CD4-positive, alpha-beta T cell treated with Interleukin-17A for 4 hours (primary cell): ENCODE measurements around the gene C12orf43.
"Not testable (repeated sequence)": the region's sequence is repeated elsewhere in the genome, so short reads cannot be mapped to it uniquely, and the experiment has no call there.

Experiments
- DNase-seq: peaks from one replicate; pipeline ENCODE4 v3.0.0-alpha.2; 2020; ENCODE audit warnings: mixed read lengths

Gene C12orf43, protein sequence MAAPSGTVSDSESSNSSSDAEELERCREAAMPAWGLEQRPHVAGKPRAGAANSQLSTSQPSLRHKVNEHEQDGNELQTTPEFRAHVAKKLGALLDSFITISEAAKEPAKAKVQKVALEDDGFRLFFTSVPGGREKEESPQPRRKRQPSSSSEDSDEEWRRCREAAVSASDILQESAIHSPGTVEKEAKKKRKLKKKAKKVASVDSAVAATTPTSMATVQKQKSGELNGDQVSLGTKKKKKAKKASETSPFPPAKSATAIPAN

DNA sequence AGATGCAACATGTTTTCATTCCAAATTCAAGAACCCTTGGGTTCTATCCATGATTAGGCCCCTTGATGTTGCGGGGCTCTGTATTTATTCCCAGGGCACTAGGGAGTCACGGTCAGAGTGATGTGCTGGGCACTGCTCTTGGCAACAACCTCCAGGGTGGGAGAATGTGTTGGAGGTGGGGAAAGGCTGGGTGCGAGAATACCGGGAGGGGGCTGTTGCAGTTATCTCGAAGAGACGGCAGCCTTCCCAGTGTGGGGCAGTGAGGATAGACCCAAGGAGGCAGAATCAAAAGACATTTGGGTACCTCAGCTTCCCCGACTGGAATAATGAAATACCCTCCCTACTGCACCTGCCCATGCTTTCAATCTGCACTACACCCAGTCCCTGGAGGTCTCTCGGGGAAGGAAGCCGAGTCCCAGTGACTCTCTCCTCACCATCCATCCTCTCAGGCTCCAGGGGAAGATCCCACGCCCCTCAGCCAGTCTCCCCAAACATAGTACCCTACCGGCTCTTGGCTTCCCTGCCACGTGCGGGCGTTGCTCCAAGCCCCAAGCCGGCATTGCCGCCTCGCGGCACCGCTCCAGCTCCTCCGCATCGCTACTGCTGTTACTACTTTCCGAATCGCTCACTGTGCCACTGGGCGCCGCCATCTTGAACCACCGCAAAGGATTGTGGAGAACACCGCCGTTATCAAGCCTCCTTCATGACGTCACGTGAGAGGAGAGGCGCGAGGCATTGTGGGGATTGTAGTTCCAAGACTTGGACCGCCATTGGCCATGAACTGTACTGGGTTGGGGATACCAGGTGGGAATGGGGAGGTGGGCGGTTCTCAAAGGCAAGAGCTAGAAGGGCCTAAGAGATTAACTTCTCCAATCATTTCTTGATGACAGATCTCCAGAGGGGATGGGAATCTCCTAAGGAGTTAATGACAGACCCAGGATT is at the start of gene C12orf43:
TSS of gene C12orf43 (minus strand) at position 663 of the 942 bp plus-strand sequence. CDS start at position 650, 13 bp downstream.
- DNase-seq = peak; percentile 90

DNA sequence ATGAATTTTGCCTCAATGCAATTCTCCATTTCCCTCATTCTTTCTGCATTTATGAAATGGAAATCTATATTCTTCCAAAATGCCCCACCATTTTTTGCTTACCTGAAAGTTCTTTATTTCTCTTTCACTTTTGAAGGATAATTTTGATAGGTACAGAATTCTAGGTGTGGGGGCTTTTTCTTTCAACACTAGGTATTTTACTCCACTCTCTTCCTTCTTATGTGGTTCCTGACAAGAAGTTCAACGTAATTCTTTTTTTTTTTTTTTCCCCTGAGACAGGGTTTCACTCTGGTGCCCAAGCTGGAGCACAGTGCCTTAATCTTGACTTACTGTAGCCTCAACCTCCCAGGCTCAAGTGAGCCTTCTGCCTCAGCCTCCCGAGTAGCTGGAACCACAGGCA is 49.1 kb upstream of the C12orf43 start:
- no peak for DNase-seq

DNA sequence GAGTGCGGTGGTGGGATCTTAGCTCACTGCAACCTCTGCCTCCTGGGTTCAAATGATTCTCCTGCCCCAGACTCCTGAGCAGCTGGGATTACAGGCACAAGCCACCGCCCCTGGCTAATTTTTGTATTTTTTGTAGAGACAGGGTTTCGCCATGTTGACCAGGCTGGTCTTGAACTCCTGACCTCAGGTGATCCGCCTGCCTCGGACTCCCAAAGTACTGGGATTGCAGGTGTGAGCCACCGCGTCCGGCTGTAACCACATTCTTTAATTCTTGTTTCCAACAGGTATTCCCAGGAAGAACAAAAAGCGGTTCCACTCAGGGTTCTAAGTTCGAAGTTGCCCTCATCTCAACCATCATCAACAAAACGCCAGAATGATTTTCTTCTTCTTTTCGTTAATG is 48.3 kb upstream of the C12orf43 start:
- DNase-seq = not testable (repeated sequence)

DNA sequence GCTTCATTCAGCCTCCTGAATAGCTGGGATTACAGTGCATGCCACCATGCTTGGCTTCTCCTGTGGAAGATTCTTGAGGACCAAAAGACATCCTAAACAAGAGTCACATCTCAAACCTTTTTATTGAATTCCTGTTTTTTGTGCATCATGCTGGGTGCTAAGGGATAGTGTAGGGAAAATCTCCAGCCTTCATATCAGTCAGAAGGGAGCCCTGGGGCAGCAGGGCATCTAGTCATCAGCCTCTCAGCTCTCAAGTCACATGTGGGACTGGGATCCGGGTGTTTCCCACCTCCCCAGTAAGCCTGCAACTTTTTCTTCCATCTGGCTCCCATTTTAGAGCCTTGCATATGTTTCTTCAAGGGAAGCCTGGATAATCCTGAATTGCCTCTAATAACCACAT is 47.8 kb upstream of the C12orf43 start:
- DNase-seq = no peak

DNA sequence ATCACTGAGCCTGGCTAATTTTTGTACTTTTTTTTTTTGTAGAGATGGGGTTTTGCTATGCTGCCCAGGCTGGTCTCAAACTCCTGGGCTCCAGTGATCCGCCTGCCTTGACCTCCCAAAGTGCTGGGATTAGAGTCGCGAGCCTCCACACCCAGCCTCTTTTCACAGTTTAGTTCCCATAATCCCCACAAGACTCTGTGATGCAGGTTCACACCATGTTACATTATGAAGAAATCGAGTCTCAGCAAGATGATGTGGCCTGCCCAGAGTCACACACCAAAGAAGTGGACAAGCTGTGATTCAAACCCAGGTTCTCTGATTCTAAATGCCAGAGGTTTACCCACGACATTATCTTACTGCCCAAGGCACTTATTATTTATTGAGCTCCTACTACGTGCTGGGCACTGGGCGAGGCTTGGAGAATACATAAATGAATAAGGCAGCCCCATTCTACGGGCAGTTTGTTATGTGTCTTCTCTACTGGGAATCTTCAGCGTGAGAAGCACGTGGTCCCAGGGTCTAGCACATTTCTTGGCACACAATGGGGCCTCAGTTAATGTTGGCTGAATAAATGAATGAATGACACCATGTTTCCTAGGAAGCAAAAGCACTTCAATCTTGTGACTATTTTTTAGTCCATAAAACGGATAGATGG is 46.2 kb upstream of the C12orf43 start:
- DNase-seq = no peak

DNA sequence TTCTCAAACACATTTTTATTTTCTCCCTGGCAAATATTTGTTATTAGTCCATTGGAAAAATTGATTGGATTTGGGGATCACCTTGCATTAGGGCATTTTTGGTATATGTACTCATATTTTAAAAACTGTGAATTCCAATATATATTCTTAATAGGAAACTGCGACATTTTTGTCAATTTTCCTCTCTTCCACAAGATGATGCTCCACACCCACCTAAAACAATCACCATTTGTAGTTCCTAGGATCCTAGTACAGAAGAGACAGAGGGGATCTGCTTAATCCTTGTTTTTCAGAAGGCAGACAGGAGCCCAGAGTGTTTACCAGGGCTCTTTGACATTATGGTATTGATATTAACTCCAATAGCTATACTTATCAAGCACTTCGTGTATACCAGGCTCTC is 45.5 kb upstream of the C12orf43 start:
- no peak for DNase-seq

DNA sequence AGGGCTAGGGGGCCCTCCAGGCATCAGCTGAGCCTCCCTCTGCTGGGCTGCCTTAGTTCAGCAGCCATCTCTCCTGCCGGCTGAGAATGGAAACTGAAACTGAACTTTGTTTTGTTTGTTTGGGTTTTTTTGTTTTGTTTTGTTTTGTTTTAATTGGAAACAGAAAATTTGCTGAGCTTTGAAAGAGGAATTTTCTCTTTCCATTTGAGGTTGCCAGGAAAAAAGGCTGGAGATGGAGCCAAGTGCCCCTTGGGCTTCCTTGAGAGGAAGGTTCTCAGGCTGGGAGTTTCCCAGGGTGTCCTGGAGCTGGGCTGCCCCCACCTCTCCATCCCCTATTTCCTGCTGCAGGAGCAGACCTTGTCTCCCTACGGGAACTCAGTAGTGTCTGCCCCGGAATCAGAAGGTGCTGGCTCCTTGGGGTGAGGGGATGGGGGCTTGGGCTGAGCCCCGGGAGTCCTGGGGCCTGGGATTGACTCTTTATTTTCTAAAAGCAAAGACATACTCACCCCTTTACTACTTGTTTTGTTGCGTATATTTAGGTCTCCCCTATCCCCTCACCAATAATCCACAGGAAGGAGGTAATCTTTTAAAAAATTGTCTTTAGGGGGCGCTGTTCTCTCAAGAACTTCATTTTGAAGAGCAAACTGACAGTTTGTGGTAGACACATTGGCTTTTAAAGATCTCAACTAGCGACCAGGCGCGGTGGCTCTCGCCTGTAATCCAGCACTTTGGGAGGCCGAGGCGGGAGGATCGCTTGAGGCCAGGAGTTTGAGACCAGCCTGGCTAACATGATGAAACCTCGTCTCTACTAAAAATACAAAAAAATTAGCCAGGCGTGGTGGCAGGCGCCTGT is 44.1 kb upstream of the C12orf43 start:
- DNase-seq = peak; percentile 68

DNA sequence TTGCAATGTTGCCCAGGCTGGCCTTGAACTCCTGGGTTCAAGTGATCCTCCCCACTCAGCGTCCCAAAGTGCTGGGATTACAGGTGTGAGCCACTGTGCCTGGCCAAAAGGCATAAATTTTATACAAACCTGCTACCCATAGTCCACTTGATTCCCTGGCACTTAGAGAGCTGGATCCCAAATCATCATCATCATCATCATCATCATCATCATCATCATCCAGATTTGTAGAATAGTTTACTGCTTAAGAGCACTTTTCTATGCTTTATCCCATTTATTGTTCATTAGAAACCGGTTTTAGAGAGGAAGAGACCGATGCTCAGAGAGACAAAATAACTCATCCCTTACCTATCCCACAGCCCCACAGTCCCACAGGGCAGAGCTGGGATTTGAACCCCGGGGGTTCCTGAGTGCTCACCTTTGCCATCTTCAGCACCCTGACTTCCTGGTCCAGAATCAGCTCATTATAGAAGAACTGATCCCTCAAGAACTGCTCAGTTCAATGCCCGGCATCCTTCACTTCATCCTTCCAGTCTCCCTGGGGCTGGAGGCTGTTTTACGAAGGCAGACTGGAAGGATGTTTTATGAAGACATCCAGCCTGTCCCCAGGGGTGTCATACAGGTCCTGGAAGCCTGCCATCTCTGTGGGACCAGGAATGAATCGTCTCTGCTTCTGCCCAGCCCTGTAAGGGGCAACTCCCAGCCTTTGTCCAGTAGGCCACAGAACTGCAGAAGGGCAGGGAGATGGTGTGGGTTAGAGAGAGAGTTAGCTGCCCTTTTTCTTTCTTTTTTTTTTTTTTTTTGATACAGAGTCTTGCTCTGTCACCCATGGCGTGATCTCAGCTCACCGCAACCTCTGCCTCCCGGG is 43.0 kb upstream of the C12orf43 start:
- DNase-seq = no peak

DNA sequence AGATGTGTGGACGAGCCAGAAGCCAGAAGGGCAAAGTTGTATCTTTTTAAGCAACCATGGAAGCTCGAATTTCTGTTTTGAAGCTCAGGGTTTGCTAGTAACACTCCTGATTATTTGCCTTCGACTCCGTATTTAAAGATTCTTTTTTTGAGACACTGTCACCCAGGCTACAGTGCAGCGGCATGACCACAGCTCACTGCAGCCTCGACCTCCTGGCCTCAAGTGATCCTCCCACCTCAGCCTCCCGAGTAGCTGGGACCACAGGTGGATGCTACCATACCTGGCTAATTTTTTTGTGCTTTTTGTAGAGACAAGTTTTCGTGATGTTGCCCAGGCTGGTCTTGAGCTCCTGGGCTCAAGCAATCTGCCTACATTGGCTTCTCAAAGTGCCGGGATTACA is 41.5 kb upstream of the C12orf43 start:
- no peak for DNase-seq

DNA sequence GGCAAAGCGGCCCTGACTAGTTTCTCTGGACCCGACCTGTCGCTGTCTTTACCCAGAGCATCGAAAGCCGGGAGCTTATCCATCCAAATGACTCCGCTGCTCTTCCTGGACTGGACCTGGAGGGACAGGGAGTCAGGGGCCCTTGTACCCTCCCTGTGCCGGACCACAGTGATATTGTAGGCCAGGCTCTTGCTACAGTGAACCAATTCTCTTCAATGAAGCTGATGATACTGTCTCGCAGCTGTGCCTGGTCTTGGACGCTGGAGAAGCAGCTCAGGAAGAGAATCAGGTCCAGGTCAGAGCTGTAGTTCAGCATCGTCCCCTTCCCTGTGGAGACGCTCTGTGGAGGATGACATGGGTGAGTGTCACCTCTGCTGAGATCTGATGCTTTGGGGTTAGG is 37.4 kb upstream of the C12orf43 start:
- no peak for DNase-seq

DNA sequence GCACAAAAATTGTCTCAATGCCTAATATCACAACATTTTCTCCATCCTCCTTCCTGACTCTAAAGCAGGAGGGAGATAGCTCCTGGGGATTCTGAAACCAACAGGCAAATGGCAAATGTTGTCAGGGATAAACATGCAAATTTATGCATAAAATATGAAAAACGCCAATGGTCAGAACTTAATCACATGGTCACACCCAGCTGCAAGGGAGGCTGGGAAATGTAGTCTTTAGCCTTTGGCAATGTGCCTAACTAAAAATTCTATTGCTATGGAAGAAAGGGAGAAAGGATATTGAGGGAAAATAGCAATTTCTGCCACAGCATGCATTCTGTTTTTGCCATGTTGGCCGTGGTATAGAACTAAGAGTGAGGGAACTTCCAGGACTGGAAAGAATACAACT is 34.4 kb upstream of the C12orf43 start:
- DNase-seq = no peak

DNA sequence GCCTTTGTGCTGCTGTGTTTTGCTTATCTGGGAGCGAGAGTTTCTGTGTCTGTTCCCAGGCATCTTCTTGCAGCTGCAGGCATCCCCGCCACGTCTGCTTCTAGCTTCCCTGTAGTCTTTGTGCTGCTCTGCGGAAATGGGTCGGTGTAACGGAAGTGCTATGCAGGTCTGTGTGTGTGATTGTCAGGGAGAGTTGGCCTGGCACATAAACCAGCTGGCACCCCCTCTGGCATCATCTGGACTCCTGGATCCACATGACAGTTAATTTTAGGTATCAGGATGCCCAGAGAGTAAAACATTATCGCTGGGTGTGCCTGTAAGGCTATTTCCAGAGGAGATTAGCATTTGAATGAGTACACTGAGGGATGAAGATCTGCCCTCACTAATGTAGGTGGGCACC is 32.2 kb upstream of the C12orf43 start:
- DNase-seq = peak; percentile 10

DNA sequence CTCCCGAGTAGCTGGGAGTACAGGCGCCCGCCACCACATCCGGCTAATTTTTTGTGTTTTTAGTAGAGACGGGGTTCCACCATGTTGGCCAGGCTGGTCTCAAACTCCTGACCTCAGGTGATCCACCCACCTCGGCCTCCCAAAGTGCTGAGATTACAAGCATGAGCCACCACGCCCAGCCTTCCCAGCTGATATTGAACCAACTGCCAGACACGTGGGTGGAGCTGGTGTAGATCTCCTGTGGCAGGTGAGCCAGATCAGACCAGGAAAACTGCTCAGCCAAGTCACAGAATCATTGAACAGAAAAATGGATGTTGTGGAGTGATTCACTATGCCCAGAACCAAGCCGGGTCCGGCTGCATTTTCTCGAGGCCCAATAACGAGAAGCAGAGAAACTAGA is 31.1 kb upstream of the C12orf43 start:
- not testable (repeated sequence) for DNase-seq

DNA sequence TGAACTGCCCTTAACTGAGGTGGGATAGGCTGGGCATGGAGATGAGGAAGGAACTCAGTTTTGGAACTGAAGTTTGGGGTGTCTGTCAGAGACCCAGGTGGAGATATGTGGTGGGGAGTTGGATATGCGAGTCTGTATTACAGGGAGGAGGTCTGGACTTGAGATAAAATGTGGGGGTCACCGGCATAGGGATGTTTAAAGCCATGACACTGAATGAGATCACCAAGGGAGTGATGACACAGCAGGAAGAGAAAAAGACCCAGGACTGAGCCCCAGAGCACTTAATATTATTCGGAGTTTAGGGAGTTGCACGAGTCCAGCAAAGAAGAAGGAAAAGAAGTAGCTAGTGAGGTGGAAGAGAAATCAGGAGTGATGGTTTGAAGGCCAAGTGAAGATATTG is 26.8 kb upstream of the C12orf43 start:
- no peak for DNase-seq

DNA sequence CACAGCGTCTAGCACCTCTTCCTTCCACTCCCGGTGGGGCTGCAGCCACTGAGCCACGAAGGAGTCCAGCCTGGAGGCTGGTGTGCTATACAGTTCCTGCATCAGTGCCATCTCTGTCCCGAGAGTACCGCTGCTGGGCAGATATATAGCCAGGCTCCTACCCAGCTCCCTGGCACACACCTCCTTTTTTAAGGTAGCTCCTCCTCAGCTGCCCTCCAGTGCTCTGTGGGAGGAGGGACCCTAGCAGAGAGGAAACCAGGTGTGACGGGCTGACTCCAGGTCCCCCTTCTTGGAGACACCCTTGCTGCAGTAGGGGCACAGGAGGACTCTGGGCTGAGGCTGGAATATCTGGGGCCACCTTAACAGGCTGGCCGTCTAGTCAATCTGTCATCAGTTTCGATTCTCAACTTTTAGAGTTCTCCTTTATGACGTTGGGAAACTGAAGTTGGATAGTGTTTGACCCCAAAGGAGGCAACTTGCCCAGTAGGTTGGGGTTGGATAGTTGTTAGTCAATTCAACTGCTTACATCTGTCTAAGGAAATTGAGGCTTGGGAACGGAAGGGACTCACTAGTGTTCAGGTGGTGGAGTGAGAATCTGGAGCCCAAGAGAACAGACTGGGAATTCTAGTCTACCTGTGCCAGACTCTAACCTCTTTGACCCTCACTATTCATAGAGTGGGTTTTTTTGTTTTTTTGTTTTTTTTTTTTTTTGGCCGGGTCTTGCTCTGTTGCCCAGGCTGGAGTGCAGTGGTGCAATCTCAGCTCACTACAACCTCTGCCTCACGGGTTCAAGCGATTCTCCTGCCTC is 22.8 kb upstream of the C12orf43 start, which contains the start of gene OASL:
TSS of gene OASL (minus strand) at position 386 of the 808 bp plus-strand sequence. CDS start at position 111, 275 bp downstream.
- DNase-seq = peak; percentile 65

DNA sequence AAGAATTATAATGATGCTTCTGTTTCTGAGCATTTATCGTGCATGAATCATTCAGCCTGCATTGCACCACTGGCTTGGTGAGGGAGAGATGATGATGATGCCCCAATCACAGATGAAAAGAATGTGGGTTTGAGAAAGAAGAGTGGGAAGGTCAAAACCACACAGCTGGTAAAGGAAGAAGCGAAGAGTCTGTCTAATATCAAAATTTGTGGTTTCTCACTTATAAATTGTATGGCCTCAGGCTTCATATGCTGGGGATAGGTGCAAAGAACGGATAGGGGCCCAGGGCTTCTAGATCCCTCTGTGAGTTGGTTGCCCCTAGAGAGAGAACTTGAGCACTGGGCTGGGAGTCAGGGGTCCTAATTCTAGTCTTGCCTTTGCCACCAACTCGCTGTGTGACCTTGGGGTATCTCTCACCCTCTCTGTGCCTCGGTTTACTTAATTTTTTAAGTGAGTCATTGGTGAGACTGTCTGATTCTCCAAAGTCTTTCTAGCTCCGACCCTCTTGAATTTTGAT is 20.6 kb upstream of the C12orf43 start:
- peak; percentile 45 for DNase-seq

DNA sequence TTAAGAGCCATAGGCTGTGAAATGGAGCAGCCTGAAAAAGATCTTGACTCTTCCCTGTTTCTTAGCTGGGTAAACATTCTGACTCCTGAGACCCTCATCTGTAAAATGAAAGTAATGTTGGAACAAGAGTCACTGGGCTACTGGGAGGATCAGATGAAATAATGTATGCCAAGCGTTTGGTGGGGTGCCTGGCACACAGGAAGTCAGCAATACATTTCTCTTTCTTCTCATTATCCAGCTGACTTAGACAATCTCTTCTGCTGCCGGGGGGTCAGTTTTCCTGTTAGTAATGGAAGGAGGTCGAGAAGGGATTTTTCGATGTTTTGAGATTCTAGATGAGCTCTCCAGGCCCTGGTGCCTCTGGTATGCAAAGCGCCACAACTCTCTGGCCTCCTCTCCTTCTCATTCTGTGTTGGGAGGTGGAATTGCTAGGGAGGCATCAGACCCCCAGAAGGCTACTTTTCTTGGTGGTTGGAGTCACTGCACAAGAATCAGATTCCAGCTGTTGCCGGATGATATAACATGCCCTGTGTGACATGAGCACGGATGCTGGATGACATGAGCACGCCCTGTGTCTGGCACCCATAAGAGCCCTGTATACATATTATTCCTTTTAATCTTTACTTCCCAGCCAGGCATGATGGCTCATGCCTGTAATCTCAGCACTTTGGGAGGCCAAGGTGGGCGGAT is 18.5 kb upstream of the C12orf43 start:
- DNase-seq = peak; percentile 27

DNA sequence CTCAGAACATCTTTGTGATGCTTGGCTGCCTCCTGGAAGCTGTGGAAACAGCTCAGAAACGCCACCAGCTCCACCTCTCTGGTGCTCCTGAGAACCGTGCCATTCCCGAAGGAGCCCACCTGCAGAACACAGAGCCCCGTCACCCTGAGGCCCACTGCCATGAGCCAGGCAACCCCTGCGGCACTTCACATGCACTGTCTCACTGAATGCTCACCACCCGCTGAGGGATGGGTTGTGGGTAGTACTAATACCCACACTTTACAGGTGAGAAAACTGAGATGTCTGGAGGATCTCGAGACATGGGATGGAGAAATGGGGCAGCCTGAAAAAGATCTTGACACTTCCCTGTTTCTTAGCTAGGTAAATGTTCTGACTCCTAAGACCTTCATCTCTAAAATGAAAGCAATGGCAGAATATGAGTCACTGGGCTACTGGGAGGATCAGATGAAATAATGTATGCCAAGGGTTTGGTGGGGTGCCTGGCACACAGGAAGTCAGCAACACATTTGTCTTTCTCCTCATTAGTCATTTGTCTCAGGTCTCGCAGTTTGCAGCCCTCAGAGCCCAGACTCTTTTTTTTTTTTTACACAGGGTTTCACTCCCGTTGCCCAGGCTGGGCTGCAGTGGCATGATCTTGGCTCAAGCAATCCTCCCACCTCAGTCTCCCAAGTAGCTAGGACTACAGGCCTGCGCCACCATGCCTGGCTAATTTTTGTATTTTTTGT is 17.5 kb upstream of the C12orf43 start:
- DNase-seq = peak; percentile 71
